Activated T-cell treated with anti-CD3 and anti-CD28 coated beads, Interleukin-2, amount 50 U/mL, for 4 hours (primary cell): Measurements from ENCODE around the gene TMEM272. TPM values are rescaled to one million over a fixed set of nuclear protein-coding genes. Genes with fewer than 3 reads are reported as not detected.
A peak's percentile ranks its signal among the peaks of the same experiment; 100 is the strongest.

Experiments used
- ATAC-seq, 2 donors: fragments of 200-7000 bp; cut with Tn5 transposase; one replicate each; pipeline ENCODE4 v1.10.0; 2021
- DNase-seq: peaks from one replicate; pipeline ENCODE4 v3.0.0-alpha.2; 2020
- H3K27me3 Mint-ChIP-seq: one replicate; pipeline ENCODE4 v1.8.0; 2021; ENCODE audit warnings: low read depth, mixed read lengths
- H3K36me3 Mint-ChIP-seq: one replicate; pipeline ENCODE4 v1.8.0; 2022; ENCODE audit warnings: mixed read lengths; ENCODE audit not compliant: insufficient read depth
- H3K4me1 Mint-ChIP-seq: one replicate; pipeline ENCODE4 v1.8.0; 2021; ENCODE audit warnings: low read depth, mixed read lengths
- H3K4me3 Mint-ChIP-seq: one replicate; pipeline ENCODE4 v1.8.0; 2021; ENCODE audit warnings: mild to moderate bottlenecking, moderate library complexity, mixed read lengths
- H3K9me3 Mint-ChIP-seq: one replicate; pipeline ENCODE4 v1.8.0; 2021; ENCODE audit warnings: mixed read lengths
- total RNA-seq, 3 donors: library from RNA; stranded (reverse); gene quantifications; one replicate each; pipeline ENCODE4 v1.2.1, GENCODE V29; 2021

The TMEM272 gene
- total RNA-seq, 3 donors from 2014 or later = 0.11 to 0.24 (median 0.18) TPM

DNA sequence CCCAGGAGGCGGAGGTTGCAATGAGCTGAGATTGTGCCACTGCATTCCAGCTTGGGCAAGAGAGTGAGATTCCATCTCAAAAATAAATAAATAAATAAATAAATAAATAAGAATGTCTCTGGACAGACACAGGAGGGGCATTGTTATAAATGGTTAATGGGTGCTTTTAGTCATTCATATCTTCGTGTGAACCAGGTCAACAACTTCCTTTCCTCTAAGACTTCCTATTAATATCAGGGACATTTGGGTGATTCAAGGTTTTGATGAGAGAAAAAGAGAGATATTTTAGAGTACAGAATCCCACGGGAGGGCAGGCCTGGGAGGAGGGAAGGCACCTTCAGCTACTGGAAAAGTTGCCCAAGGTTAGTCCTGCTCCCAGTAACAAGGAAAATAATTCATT, 64.9 kb downstream of the TMEM272 start:
- H3K4me3 Mint-ChIP-seq = no peak overlapping the region
- no peaks in the 10 kb centered on the region for H3K27me3 Mint-ChIP-seq
- ATAC-seq (no peak), DNase-seq (no peak)
- H3K4me1 Mint-ChIP-seq = no peaks in the 10 kb centered on the region
- peaks cover 7% of the 10 kb centered on the region for H3K36me3 Mint-ChIP-seq
- no peaks in the 10 kb centered on the region for H3K9me3 Mint-ChIP-seq

DNA sequence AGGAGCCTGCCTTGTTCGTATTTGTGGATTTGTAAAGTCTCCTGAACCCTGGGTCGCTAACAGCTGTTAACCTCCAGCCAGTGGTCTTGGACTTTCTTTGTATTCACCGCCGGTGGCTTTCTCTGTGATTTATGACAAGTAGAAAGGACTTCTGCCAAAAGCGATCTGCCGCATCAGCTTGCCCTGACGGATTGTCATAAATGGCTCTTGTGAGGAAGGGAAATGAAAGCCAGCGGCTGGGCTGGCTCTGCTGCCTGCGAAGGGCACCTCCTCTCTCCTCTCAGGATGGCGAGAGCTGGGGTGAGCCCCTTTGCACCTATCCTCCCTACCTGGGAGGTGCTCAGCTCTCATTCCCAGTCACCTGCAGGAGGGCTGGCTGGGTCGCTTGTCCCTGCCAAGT, 66.6 kb downstream of the TMEM272 start:
- ATAC-seq (no peak), DNase-seq (no peak)
- Mint-ChIP-seq H3K4me1 (no peaks in the 10 kb centered on the region), H3K9me3 (no peaks in the 10 kb centered on the region), H3K27me3 (no peaks in the 10 kb centered on the region), H3K4me3 (no peak overlapping the region), H3K36me3 (peaks cover 7% of the 10 kb centered on the region)

DNA sequence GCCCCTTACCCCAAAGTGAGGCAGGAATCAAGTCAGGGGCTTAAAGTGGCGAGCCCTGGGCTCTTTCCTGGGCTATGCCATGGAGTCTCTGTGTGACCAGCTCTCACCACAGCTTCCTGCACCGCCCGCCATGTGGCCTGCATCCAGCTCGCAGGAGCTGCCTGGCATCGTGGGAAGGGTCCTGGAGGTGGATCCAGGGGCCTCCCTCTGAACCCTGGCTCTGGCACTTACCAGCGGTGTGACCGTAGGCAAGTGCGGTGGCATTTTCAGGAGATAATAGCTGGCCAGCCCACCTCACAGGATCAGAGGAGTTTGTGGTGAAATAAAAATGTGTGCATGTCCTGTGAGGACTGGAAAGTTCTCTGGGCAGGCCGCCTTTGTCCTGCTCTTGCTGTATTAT, 67.1 kb downstream of the TMEM272 start:
- no peak overlapping the region for H3K4me3 Mint-ChIP-seq
- ATAC-seq = no peak
- H3K9me3 Mint-ChIP-seq = no peaks in the 10 kb centered on the region
- DNase-seq = no peak
- H3K4me1 Mint-ChIP-seq = no peaks in the 10 kb centered on the region
- no peaks in the 10 kb centered on the region for H3K27me3 Mint-ChIP-seq
- H3K36me3 Mint-ChIP-seq = peaks cover 7% of the 10 kb centered on the region

DNA sequence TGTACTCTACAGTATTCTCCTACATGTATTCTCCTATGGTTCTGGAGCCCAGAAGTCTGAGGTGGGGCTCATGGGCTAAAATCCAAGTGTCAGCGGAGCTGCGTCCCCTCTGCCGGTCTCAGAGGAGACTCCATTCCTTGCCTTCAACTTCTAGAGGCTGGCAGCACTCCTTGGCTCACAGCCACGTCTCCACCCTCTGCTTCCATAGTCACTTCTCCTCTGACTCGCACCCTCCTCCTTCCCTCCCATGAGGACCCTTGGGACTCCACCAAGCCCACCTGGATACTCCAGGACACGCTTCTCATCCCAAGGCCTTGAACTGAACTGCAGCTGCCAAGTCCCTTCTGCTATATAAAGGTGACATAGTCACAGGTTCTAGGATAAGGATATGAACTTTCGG, 68.8 kb downstream of the TMEM272 start:
- H3K9me3 Mint-ChIP-seq = no peaks in the 10 kb centered on the region
- DNase-seq (no peak), ATAC-seq (no peak)

DNA sequence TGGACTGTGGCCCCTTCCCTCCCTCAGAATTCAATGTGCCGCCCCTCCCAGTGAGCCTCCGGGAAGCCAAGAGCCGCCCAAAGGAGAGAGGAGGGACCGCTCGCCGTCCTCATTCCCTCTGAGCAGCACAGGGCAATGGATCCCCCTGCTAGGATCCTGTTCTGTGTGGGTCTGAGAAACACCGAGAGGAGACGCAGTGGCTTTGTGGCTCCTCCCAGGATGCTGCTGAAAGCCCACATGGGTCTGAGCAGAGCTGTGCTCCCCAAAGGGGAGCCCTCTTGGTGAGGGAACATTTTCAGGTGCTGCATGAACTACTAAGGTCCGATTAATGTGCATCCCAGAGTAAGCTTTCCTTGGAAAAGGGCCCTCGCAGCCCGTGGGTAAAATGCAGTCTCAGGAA, 71.5 kb downstream of the TMEM272 start:
- Mint-ChIP-seq H3K4me1 (no peaks in the 10 kb centered on the region), H3K27me3 (no peaks in the 10 kb centered on the region), H3K9me3 (no peaks in the 10 kb centered on the region), H3K36me3 (peaks cover 3% of the 10 kb centered on the region), H3K4me3 (no peak overlapping the region)
- ATAC-seq = no peak
- DNase-seq = no peak

More for the DNA sequence above, 68.8 kb downstream of the TMEM272 start:
- H3K36me3 Mint-ChIP-seq = peaks cover 4% of the 10 kb centered on the region
- no peaks in the 10 kb centered on the region for H3K4me1 Mint-ChIP-seq
- no peak overlapping the region for H3K4me3 Mint-ChIP-seq
- H3K27me3 Mint-ChIP-seq = no peaks in the 10 kb centered on the region

DNA sequence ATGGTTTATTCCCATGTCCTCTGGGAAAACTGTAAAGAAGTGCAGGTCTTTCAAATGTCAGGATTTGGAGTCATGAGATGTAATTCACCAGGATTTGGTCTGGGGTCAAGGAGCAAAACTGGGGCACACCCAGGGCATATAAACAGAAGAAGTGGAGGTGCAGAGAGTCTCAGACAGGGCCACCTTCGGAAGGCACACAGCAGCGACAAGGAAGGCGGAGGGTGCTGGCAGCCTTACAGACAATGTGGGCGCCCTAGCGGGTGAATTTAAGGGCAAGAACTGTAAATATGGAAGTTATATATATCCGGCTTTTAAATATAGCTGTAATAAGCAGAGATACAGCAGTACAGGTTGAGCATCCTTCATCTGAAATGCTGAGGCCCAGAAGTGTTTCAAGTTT, 72.2 kb downstream of the TMEM272 start:
- DNase-seq (no peak), ATAC-seq (no peak)
- H3K36me3 Mint-ChIP-seq = peaks cover 7% of the 10 kb centered on the region
- H3K9me3 Mint-ChIP-seq = no peaks in the 10 kb centered on the region
- H3K4me1 Mint-ChIP-seq = no peaks in the 10 kb centered on the region
- no peaks in the 10 kb centered on the region for H3K27me3 Mint-ChIP-seq
- H3K4me3 Mint-ChIP-seq = no peak overlapping the region

DNA sequence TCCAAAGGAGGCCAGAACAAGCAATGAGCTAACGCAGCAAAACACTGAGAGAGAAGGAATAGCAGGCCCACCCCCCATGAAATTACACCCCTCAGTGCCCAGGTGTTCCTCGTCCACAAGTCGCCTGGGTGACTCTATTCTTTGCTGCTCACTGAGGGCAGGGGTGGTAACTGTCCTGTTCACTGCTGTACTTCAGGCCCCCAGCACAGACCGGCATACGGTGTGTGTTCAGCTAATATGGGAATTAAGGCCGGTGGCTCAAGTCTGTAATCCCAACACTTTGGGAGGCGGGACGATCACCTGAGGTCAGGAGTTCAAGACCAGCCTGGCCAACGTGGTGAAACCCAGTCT, 72.9 kb downstream of the TMEM272 start:
- Mint-ChIP-seq H3K36me3 (peaks cover 7% of the 10 kb centered on the region), H3K4me1 (no peaks in the 10 kb centered on the region), H3K4me3 (no peak overlapping the region), H3K27me3 (no peaks in the 10 kb centered on the region), H3K9me3 (no peaks in the 10 kb centered on the region)
- DNase-seq (no peak), ATAC-seq (no peak)

DNA sequence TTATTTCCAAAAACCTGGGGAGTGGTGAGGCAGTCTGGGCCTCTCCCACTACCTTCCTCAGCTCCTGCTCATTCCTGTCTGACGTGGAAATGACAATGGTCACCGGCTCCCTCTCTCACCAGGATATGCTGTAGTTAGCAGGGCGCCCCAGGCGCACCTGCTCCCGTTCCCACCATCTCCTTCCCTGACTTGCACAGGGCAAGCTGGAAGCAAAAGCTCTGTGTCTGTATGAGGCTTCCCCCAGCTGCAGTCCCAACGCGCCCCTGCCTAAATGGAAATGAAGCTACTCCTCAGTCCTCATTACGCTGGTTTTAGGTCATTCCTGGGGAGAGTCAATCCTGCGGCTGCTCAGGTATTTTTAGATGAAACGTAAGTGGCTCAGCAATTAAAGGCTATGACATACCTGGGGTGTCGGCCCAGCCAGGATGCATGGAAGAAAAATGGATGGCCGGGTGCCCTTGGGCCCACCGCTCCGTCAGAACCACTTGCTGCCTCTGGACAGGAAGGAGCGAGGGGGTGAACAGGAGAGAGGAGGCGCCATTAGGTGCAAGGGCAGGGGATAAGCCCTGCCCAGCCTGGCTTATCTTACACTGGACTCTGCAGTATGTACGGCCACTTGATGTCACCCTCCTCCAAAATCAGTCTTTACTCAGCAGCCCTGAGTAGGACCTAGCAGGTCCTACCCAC, 73.4 kb downstream of the TMEM272 start:
- Mint-ChIP-seq H3K36me3 (peaks cover 8% of the 10 kb centered on the region), H3K27me3 (no peaks in the 10 kb centered on the region), H3K4me3 (no peak overlapping the region), H3K9me3 (no peaks in the 10 kb centered on the region), H3K4me1 (no peaks in the 10 kb centered on the region)
- DNase-seq (no peak), ATAC-seq (no peak)

DNA sequence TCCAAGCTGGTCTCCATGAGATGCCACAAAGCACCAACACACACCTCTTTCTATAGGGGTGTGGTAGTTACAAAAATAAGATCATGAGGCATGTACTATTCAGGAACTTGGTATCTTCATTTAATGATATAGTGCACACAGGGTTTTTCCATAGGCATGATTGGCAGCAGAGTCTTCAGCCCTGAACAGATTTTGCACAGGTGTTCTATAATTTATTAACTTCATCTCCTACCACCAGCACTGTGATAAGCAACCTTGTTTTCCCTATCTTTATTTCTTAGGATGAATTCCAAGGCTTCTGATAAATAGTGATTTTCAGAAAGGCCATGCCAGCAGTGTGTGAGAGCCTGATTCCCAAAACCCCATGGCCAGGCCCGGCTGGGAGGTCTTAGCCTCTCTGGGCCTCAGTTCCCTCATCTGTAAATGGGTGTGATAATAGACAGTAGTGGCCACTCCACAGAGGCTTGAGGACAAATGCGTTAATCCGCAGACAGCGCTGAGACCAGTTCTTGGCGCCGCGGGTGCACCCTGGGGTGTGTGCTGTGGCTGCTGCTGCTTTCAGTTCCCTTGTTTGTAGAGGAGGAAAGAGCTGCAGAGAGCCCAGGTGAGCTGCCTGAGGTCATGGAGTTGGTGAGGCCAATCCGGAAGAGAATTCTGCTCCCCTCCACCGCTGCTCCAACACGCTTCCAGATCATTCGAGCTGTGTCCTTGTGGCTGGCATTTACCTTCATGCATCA, 74.1 kb downstream of the TMEM272 start:
- ATAC-seq (no peak), DNase-seq (no peak)
- Mint-ChIP-seq H3K36me3 (peaks cover 10% of the 10 kb centered on the region), H3K4me3 (no peak overlapping the region), H3K9me3 (no peaks in the 10 kb centered on the region), H3K4me1 (peaks cover 4% of the 10 kb centered on the region), H3K27me3 (no peaks in the 10 kb centered on the region)

DNA sequence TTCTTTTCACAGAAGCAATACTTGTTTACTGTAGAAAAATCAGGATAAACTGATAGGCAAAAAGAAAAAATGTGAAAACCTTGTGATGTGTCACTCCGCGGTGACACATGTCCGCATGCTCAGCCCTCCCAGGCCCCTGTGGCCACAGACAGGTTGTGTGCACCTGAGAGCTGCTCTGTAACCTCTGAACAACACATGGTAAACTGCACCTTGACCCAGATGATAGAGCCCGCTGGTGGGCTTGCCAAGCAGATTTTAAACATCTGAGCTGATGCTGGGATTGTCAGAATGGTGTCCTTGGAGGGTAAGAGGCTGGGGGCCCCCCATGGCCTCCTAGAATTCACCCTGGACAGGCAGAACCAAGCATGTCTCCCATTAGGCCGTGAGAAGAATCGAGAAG, 74.8 kb downstream of the TMEM272 start:
- ATAC-seq (no peak), DNase-seq (no peak)
- Mint-ChIP-seq H3K9me3 (no peaks in the 10 kb centered on the region), H3K4me1 (peaks cover 11% of the 10 kb centered on the region), H3K4me3 (no peak overlapping the region), H3K36me3 (peaks cover 10% of the 10 kb centered on the region), H3K27me3 (no peaks in the 10 kb centered on the region)

DNA sequence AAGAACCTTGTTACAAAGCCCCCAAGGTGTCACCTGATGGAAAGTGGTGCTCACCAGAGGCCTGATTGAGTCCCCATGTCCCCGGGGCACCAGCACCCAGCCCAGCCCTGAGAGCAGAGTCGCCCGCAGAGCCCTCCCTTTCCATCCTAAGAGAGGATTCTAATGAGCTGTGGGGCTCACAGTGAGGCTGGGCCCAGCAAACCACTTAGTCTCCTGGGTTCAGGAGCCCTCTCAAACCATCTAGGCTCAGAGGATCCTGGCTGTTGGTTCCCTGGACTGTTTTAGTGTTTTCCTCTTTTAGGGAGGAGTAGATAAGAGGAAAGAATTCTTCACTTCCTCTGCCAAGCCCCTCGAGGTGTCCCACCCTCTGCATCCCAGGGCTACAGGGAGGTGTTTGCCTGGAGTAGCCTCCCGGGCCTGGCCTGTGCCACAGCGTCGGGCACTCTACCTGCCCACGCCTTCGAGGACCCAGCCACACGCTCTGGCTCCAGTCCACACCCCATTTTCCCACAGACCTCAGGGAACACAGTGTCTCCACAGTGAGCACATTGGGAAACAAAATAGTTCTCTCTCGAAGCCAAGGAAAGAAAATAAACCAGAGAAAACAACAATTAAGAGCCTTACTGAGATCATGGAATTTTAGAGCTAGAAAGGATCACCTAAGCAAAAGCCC, 75.4 kb downstream of the TMEM272 start:
- Mint-ChIP-seq H3K9me3 (no peaks in the 10 kb centered on the region), H3K4me3 (no peak overlapping the region), H3K4me1 (peaks cover 17% of the 10 kb centered on the region), H3K27me3 (no peaks in the 10 kb centered on the region), H3K36me3 (peaks cover 10% of the 10 kb centered on the region)
- DNase-seq (no peak), ATAC-seq (no peak)

DNA sequence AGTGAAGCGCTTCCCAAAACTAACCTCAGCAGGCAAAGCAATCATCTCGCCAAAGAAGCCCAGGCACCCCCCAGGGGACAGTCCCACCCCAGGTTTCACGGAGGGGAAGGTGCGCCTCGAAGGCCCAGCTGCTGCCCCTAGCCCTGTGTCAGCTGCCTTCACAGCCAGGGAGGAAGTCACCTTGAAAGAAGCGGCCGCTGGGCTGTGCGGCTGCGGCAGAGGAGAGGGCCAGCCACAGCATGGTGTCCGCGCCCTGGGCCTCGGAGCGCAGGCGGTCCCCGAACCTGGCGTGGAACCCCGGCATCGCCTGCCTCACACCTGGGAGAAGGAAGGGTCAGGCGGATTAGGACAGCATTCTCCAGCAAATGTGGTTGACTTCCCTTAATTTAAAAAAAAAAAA, 76.0 kb downstream of the TMEM272 start:
- no peak for ATAC-seq
- Mint-ChIP-seq H3K9me3 (no peaks in the 10 kb centered on the region), H3K4me1 (peaks cover 22% of the 10 kb centered on the region), H3K4me3 (no peak overlapping the region), H3K27me3 (no peaks in the 10 kb centered on the region), H3K36me3 (peaks cover 10% of the 10 kb centered on the region)
- no peak for DNase-seq

DNA sequence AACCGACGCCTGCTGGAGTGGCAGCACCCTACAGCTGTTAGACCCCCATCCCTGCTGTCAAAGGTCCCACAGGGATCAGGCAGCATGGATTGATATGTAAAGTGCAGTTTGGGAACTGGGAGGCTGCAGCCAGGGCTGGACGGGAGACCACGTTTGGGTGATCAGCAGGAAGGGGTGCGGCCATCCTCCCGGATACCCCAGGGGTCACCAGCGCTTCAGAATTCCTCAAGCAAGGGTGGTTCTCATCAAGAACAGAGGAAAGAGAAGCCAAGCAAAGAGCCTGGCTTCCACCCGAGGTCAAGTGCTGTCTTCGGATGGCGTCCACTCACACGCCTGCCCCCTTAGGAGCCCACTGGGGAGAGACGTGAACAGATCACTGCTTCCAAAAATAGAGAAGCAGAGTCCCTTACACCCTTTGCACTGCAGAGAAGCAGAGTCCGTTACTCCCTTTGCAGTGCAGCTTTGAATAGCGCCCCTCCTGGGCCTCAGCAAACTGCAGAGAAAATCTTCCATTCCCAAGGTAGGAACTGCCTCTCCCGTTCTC, 76.5 kb downstream of the TMEM272 start:
- Mint-ChIP-seq H3K9me3 (no peaks in the 10 kb centered on the region), H3K36me3 (peaks cover 10% of the 10 kb centered on the region), H3K27me3 (no peaks in the 10 kb centered on the region), H3K4me3 (no peak overlapping the region), H3K4me1 (peaks cover 26% of the 10 kb centered on the region)
- ATAC-seq (no peak), DNase-seq (no peak)

DNA sequence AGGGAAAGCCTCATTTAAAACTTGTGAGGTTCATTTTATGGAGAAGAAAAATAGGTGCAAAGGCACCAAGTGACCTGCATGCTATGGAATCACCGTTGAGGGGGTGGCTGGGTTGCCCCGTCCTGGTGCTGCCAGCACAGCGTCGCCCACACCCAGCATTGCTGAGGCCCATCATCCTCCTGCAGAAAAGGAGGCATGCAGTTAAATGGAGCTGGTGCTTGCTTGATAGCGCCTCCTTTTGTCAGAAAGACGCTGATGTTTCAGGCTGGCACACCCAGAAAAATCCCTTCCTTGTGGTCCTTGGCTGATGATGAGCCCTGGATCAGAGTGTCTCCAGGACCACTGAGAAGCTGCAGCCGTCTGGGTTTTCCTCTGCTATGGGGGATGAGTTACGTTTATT, 77.9 kb downstream of the TMEM272 start:
- Mint-ChIP-seq H3K4me1 (peaks cover 38% of the 10 kb centered on the region), H3K36me3 (peaks cover 15% of the 10 kb centered on the region), H3K4me3 (no peak overlapping the region), H3K9me3 (no peaks in the 10 kb centered on the region), H3K27me3 (no peaks in the 10 kb centered on the region)
- ATAC-seq (no peak), DNase-seq (no peak)

DNA sequence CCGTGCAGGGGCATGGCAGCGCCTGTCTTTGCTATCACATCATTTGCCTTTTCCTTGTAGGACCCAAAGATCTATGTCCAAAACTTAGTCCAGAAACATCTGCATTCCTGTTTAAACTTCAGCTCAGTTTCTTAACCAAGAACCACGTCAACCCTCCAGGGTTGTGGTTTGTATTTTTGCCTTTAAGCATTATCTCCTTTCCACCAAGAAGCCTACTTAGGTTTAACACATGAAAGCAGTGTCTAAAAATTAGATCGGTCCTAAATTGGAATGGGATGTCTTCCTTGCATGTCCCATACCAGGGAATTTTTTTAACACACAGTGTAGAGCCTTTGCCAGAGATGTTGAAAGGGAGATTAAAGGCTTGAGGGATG, 79.8 kb downstream of the TMEM272 start:
- H3K4me1 Mint-ChIP-seq = peaks cover 41% of the 10 kb centered on the region
- no peak for ATAC-seq

More for the DNA sequence above, 79.8 kb downstream of the TMEM272 start:
- Mint-ChIP-seq H3K4me3 (peak overlapping the region; percentile 82), H3K9me3 (no peaks in the 10 kb centered on the region), H3K36me3 (peaks cover 26% of the 10 kb centered on the region), H3K27me3 (no peaks in the 10 kb centered on the region)
- no peak for DNase-seq
